ENCODE data around the gene OLIG3.

Gene OLIG3

GRCh38 chr6:137465378-137466009, 28.7 kb downstream of the OLIG3 start:
- DNase-seq = no peak

GRCh38 chr6:137452333-137452894, 41.8 kb downstream of the OLIG3 start:
- no peak for DNase-seq

GRCh38 chr6:137443901-137444300, 50.3 kb downstream of the OLIG3 start:
- DNase-seq = no peak
